ENCODE measurements around the gene KCTD12.
"Not testable (repeated sequence)": the region's sequence is repeated elsewhere in the genome, so short reads cannot be mapped to it uniquely, and the experiment has no call there.

KCTD12 gene

GRCh38 chr13:76886292-76887075 is at the start of gene KCTD12:
TSS of gene KCTD12 (minus strand) at chr13:76886405. CDS start at chr13:76886148, 257 bp downstream.
- peak; percentile 57 for DNase-seq (ENCODE audit: low spot score)

DNA sequence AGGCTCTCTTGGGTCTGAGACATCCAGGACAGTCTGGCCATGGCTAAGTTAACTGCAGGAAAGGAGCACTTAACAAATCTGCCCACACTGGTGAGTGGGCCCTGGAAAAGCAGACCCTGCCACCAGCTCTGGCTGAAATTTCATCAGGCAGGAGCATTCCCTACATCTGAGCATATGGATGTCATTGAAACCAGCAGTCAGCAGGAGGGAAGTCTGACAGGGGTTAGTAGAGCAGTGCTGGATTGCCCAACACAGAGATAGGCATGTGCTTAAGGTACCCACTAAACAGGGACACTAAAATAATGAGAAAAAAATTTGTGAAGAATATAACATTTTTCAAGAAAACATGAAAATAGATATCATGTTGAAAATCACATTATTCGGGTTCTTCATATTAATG is 48.5 kb upstream of the KCTD12 start:
- no peak for DNase-seq (ENCODE audit: low spot score)

GRCh38 chr13:76932076-76932475 is 45.9 kb upstream of the KCTD12 start:
- no peak for DNase-seq (ENCODE audit: low spot score)

- DNase-seq (ENCODE audit: low spot score) = no peak
Observed at GRCh38 chr13:76929851-76930374, 43.7 kb upstream of the KCTD12 start.

- no peak for DNase-seq (ENCODE audit: low spot score)
Observed at GRCh38 chr13:76929320-76929719, 43.1 kb upstream of the KCTD12 start.

GRCh38 chr13:76928456-76928855 is 42.3 kb upstream of the KCTD12 start:
- DNase-seq (ENCODE audit: low spot score) = no peak

- no peak for DNase-seq (ENCODE audit: low spot score)
Observed at GRCh38 chr13:76927955-76928354, 41.8 kb upstream of the KCTD12 start.

DNA sequence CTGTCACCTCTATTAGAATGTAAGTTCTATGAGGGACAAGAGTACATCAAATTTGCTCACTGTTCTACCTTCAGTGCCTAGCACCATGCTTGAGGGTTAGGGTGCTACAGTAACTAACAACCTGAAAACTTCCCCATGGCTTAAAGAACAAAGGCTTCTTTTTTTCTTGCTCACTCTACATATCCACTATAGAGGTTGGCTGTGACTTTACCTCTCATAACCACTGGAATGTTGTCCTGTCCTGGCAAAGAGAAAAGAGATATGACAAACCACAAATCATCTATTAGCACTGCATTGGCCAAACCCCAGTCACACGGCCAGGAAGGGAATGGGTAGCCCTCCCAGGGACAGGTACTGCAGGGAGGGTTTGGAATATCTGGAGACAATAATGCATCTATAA is 38.9 kb upstream of the KCTD12 start:
- peak; percentile 72 for DNase-seq (ENCODE audit: low spot score)

DNA sequence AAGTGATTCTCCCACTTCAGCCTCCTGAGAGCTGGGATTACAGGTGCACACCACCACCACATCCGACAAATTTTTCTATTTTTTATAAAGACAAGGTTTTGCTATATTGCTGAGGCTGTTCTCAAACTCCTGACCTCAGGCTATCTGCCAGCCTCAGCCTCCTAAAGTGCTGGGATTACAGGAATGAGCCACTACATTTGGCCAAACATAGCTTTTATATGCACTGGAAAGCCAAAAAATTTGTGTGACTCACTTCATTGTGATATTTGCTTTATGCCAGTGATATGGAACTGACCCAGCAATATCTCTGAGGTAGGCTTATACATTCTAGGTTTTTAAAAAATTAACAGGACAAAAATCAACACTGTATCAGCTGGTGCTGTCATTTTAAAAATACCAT is 35.3 kb upstream of the KCTD12 start:
- DNase-seq (ENCODE audit: low spot score) = no peak

DNA sequence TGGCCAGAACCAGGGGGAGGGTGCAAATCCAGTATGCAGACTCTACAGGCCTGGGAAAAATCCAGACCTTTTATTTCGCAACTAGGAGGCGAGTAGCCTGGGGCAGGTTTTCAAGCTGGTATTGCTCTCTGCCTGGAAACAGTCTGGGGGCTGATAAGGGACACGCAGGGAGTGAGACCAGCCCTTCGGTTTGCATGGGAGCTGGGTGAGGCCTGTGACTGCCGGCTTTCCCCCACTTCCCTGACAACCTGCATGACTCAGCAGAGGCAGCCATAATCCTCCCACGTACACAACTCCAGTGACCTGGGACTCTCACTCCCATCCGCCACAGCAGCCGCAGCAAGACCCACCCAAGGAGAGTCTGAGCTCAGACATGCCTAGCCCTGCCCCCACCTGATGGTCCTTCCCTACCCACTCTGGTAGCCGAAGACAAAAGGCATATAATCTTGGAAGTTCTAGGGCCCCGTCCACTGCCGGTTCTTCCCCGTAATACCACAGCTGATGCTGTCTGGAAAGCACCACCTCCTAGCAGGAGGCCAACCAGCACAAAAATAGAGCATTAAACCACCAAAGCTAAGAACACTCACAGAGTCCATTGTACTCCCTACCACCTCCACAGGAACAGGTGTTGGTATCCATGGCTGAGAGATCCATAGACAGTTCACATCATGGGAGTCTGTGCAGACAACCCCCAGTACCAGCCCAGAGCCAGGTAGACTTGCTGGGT is 31.7 kb upstream of the KCTD12 start:
- DNase-seq (ENCODE audit: low spot score) = not testable (repeated sequence)

GRCh38 chr13:76917095-76917494 is 30.9 kb upstream of the KCTD12 start:
- no peak for DNase-seq (ENCODE audit: low spot score)

DNA sequence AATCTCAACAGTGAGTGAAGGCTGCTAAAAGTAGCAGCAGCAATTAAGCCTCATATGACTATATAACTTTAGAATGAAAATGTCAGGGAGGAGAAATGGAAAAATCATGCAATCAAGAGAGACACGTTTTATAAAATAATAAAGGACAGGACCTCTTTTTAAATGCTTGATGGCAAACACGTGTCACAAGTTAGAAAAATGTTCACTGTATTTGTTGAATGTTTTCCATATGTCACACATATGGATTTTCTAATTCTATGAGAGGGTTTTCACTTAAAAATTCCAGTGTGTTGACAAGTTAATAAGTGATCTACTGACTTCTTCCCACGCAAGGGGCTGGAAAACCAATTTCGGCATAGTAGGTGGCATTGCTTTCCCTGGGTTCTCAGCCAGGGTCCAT is 27.7 kb upstream of the KCTD12 start:
- no peak for DNase-seq (ENCODE audit: low spot score)

DNA sequence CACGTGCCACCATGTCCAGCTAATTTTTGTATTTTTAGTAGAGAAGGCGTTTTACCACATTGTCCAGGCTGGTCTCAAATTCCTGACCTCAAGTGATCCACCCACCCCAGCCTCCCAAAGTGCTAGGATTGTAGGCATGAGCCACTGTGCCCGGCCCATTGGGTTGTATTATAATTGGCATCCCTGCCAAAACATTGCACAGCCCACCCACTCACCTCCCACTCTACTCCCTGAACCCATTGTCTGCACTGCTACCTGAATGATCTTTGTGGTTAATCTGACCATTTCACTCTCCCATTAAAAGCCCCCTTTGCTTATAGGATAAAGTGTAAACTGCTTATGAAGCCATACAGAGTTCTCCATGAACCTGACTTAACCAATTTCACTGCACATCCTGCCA is 26.3 kb upstream of the KCTD12 start:
- DNase-seq (ENCODE audit: low spot score) = no peak

GRCh38 chr13:76904507-76904906 is 18.3 kb upstream of the KCTD12 start:
- no peak for DNase-seq (ENCODE audit: low spot score)

DNA sequence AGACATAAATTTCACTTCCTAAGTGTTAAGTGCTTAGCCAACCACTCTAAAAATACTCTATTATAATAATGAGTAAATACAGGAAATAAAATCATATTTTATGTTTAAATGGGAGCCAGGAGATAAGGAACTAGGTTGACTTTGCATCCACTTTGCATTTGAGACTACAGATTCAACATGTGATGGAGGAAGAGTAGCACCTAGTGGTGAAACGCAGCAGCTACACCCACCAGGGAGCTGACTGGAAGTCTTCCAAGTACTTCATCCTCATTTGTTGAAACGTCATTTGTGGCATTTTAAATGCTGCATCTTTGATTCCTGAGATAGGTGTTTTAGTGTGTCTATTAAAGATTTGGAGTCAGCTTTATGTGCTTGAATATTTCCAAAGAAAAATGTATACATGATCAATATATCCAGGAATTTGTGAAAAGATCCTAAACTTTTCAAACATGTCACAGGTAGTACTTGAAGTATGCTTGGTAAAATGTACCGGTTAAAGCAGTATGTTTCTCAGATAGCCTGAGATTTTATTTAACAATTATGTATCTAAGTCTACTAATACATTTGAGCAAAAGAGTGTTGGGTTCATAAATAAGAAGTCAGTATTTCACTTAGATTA is 17.4 kb upstream of the KCTD12 start:
- peak; percentile 73 for DNase-seq (ENCODE audit: low spot score)

- DNase-seq (ENCODE audit: low spot score) = not testable (repeated sequence)
Observed at GRCh38 chr13:76899066-76899465, 12.9 kb upstream of the KCTD12 start.

- not testable (repeated sequence) for DNase-seq (ENCODE audit: low spot score)
Observed at GRCh38 chr13:76897171-76897570, 11.0 kb upstream of the KCTD12 start.

DNA sequence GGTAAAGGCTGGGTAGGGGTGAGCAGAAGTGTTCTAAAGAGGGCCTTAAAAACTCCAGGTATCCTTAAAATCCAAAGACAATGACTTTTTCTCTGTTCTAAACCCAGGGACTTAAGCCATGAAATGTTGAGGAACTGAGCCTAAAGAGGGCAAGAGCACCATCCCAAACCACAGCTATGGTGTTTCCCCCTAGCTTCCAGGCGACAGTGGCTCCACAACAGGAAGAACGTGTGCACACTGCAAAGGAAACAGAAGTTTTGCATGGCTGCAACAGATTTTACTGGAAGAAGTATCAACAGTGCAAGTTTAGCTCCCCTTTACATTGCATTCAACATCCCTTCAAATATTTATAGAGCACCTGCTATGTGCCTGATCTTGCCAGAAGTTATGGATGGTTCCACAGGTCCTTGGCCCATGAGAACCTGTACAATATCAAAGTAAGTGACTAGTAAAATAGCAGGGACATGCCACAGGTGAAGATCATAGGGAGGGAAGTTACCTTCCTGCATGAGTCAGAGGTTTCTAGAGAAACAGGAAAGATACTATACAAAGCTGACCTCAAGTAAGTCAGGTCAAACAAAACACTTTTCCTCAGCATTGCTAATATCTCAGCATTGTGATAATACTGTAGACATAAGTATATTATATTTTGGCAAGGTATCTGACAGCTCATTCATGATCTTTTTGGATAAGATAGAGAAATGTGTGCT is 8.4 kb upstream of the KCTD12 start:
- no peak for DNase-seq (ENCODE audit: low spot score)

- DNase-seq (ENCODE audit: low spot score) = no peak
Observed at GRCh38 chr13:76892488-76892887, 6.3 kb upstream of the KCTD12 start.

DNA sequence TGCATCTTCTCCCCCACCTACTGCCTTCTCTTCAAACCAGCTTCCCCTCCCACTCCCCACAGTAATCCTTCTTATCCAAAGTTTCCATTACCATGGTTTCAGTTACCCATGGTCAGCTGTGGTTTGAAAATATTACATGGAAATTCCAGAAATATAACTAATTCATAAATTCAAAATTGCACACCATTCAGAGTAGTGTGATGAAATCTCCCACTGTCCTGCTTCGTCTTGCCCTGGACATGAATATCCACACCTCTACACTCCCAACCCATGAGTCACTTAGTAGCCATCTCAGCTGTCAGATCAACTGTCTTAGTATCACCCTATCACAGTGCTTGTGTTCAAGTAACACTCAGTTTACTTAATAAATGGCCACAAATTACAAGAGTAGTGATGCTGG is 3.8 kb upstream of the KCTD12 start:
- no peak for DNase-seq (ENCODE audit: low spot score)

GRCh38 chr13:76889254-76889653 is 3.0 kb upstream of the KCTD12 start:
- no peak for DNase-seq (ENCODE audit: low spot score)

- DNase-seq (ENCODE audit: low spot score) = no peak
Observed at GRCh38 chr13:76888421-76888820, 2.2 kb upstream of the KCTD12 start.

Data from SW480 (cell line).